ENCODE data around the gene ADPRHL1.
"Not testable (repeated sequence)": the region's sequence is repeated elsewhere in the genome, so short reads cannot be mapped to it uniquely, and the experiment has no call there.

The ADPRHL1 gene

DNA sequence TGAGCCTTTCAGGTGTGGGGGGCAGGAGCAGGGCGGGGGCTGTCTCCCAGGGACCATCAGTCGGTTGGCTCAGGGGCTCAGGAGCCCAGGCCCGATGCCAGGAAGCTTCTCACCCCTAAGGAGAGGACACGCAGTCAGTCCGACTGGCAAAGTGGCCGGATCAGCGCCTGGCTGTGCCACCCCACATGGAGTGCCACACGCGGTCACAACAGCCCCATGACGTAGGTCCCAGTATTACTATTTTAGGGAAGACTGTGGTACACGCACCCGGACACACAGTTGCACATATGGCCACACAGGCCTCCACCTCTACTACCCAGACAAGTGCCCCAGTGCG is 60.1 kb downstream of the ADPRHL1 start:
- DNase-seq (ENCODE audit: low spot score) = peak; percentile 64
- Histone ChIP-seq H3K27ac (peak overlapping the region in 1 of 2 donors; percentile 37), H3K4me3 (peak overlapping the region; percentile 86)

DNA sequence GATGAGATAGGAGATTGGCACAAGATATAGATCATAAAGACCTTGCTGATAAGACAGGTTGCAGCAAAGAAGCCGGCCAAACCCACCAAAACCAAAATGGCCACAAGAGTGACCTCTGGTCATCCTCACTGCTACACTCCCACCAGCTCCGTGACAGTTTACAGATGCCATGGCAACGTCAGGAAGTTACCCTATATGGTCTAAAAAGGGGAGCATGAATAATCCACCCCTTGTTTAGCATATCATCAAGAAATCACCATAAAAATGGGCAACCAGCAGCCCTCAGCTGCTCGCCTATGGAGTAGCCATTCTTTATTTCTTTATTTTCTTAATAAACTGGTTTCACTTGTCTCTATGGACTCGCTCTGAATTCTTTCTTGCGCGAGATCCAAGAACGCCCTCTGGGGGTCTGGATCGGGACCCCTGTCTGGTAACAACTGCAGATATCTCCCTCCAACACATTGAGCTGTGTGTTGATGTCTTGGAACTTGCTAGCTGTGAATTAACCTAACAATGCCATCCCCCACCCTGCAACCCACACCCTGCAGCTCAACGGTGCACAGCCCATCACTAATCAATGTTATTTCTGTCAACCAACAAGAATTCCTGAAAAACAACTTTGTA is 62.3 kb downstream of the ADPRHL1 start:
- Histone ChIP-seq H3K4me3 (no peak overlapping the region), H3K27ac (no peak overlapping the region)
- DNase-seq (ENCODE audit: low spot score) = peak; percentile 22
- TF ChIP-seq, protein P1, sequence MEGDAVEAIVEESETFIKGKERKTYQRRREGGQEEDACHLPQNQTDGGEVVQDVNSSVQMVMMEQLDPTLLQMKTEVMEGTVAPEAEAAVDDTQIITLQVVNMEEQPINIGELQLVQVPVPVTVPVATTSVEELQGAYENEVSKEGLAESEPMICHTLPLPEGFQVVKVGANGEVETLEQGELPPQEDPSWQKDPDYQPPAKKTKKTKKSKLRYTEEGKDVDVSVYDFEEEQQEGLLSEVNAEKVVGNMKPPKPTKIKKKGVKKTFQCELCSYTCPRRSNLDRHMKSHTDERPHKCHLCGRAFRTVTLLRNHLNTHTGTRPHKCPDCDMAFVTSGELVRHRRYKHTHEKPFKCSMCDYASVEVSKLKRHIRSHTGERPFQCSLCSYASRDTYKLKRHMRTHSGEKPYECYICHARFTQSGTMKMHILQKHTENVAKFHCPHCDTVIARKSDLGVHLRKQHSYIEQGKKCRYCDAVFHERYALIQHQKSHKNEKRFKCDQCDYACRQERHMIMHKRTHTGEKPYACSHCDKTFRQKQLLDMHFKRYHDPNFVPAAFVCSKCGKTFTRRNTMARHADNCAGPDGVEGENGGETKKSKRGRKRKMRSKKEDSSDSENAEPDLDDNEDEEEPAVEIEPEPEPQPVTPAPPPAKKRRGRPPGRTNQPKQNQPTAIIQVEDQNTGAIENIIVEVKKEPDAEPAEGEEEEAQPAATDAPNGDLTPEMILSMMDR (IDR thresholded peaks at IDR 0.05) = no peak

More for the DNA sequence above, 60.1 kb downstream of the ADPRHL1 start:
- TF ChIP-seq, protein P1 (IDR thresholded peaks at IDR 0.05) = no peak

DNA sequence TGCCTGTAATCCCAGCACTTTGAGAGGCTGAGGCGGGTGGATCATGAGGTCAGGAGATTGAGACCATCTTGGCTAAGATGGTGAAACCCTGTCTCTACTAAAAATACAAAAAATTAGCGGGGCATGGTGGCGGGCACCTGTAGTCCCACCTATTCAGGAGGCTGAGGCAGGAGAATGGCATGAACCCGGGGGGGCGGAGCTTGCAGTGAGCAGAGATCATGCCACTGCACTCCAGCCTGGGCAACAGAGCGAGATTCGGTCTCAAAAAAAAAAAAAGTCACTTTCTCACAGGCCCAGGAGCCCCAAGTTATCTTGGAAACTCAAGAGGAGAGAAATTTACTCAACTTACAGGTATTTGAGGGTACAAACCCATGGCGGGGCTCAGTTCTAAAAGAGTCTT is 63.7 kb downstream of the ADPRHL1 start:
- not testable (repeated sequence) for H3K4me3 ChIP-seq; H3K27ac ChIP-seq; DNase-seq (ENCODE audit: low spot score)

DNA sequence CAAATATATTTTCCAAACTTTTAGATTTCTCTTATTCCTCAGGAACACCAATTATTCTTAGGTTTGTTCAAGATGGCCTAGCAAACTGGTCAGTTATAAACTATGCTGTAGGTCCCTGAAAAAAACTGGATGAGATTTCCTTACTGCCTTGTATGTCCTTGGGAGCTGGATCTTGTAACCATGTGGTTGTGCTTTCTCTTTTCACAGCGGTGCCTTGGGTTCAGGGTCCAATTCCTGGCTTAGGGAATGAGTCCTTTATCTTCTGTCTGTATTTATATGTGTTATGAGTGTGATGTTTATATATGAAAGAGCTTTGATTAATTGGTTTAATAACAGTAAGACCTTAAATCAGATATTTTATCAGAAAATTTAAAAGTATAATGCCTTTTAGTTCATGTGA is 65.9 kb downstream of the ADPRHL1 start:
- Histone ChIP-seq H3K4me3 (no peak overlapping the region), H3K27ac (no peak overlapping the region)
- TF ChIP-seq, protein P1 (IDR thresholded peaks at IDR 0.05) = no peak
- no peak for DNase-seq (ENCODE audit: low spot score)

DNA sequence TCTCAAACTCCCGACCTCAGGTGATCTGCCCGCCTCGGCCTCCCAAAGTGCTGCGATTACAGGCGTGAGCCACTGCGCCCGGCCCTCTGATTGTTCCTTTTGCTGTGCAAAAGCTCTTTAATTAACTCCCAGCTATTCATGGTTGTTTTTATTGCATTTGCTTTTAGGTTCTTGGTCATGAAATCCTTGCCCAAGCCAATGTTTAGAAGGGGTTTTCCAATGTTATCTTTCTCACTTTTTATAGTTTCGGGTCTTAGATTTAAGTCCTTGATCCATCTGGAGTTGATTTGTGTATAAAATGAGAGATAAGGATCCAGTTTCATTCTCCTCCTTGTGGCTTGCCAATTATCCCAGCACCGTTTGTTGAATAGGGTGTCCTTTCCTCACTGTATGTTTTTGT is 70.2 kb downstream of the ADPRHL1 start:
- no peak for DNase-seq (ENCODE audit: low spot score)
- Histone ChIP-seq H3K27ac (no peak overlapping the region), H3K4me3 (no peak overlapping the region)
- TF ChIP-seq, protein P1 (IDR thresholded peaks at IDR 0.05) = no peak

DNA sequence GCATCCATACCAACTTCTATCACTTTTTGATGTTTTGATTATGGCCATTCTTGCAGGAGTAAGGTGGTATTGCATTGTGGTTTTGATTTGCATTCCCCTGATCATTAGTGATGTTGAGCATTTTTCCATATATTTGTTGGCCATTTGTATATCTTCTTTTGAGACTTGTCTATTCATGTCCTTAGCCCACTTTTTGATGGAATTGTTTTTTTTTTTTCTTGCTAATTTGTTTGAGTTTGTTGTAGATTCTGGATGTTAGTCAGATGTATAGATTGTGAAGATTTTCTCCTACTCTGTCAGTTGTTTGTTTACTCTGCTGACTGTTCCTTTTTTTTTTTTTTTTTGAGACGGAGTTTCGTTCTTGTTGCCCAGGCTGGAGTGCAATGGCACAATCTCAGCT is 70.7 kb downstream of the ADPRHL1 start:
- not testable (repeated sequence) for H3K27ac ChIP-seq; H3K4me3 ChIP-seq; DNase-seq (ENCODE audit: low spot score)

DNA sequence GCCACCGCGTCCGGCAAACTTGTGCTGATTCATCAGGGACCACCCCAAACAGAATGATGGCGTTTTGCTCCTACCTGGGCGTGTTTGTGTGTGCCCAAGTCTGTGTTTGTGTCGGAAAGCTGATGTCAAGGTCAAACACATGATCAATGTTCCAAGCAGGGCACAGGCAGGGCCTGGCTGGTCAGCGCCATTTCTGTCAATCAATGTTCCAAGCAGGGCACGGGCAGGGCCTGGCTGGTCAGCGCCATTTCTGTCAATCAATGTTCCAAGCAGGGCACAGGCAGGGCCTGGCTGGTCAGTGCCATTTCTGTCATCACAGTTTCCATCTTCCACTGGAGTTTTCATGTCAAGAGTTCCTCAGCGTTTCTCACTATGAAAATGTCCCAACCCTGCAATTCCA is 74.5 kb downstream of the ADPRHL1 start:
- no peak overlapping the region for H3K27ac ChIP-seq
- DNase-seq (ENCODE audit: low spot score) = peak; percentile 26
- H3K4me3 ChIP-seq = no peak overlapping the region
- TF ChIP-seq, protein P1 (IDR thresholded peaks at IDR 0.05) = no peak

DNA sequence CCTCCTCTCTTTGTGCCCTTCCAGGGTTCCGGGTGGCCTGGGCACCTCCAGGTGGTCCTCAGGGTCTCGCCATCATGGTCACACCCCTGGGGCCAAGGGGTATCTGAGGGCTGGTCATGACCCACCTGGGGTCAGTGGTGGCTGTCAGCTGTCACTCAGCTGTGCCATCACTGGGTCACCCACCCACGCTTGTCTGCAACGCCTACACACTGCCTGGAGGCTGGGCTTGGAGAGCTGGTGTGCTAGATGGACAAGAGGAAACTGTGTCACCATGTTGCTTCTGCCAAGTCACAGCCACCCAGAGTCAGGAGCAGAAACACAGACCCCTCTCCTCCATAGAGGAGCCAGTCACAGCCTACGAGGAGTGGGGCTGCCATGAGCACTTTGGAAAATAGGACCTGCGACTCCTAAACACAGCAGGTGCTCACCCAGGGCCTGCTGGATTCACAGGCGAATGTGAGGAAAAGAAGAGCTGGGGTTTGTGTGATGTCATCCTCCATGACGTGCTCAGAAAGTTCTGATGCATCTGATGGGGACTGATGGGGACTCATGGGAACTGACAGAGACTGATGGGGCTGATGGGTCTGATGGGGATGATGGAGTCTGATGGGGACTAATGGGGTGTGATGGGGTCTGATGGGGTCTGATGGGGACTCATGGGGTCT is 78.6 kb downstream of the ADPRHL1 start:
- TF ChIP-seq, protein P1 (IDR thresholded peaks at IDR 0.05) = no peak
- peak; percentile 62 for DNase-seq (ENCODE audit: low spot score)

More for the DNA sequence above, 78.6 kb downstream of the ADPRHL1 start:
- Histone ChIP-seq H3K4me3 (no peak overlapping the region), H3K27ac (no peak overlapping the region)
